Fibroblast of the conjunctiva (primary cell): ENCODE results near the gene TRPV2.
"Not testable (repeated sequence)": the region's sequence is repeated elsewhere in the genome, so short reads cannot be mapped to it uniquely, and the experiment has no call there.

Experiments
- DNase-seq: peaks from one replicate; pipeline ENCODE4 v3.0.0-alpha.2; 2010; ENCODE audit warnings: low read depth

TRPV2 gene

GRCh38 chr17:16415031-16415924, at the start of gene TRPV2:
TSS of gene TRPV2 (plus strand) at chr17:16415571. CDS start at chr17:16417669, 2,098 bp downstream.
- no peak for DNase-seq

- DNase-seq, result peak; percentile 46
These were observed 43.6 kb upstream of the TRPV2 start for GRCh38 chr17:16371742-16372141.

- DNase-seq, result peak; percentile 55
These were observed 41.0 kb upstream of the TRPV2 start for GRCh38 chr17:16374146-16374938.

DNA sequence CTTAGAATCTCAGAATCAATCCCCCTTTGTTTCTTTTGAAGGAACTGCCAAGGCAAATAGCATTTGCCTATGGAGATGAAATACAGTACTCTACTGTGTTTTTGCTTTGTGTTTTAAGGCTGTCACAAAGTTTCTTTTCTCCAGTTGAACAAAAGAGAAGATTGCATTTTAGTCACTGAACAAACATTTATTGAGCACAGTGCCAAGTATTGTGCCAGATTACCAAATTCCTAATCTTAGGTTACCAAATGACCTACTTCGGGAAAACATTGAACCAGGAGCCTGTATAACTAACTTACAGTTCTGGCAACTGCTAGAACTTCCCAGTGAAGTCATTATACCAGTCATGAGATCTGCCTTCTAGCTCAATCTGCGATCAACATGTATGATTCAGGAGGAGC, 37.4 kb upstream of the TRPV2 start:
- peak; percentile 18 for DNase-seq

DNA sequence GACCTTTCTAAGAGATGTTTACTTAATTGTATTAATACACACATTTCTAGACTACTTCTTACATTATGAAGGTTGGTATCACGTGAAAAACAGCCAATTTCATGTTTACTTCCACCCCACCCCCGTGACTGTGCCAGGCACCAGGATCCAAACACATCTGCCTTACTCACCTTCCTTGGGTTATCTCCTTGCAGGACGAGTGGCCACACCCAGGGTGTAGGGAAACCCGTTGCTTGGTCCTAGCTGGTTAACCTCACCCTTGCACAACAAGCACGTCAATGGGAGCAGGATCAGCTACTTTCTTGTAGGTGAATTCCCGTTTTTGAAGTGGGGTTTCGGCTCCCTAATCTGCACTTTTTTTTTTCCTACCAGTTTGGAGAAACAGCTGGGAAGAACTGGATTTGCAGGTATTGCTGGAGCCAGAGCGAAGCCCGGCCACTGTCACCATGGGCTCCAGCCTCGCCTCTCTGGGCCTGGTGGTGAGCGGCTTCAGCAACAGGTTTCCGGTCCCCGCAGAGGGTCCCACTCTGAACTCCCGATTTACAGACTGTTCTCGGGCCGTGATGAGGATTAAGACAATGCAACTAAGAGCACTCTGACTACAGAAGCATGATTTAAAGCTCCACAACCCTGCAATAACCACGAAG, 36.6 kb upstream of the TRPV2 start:
- DNase-seq, result no peak

DNA sequence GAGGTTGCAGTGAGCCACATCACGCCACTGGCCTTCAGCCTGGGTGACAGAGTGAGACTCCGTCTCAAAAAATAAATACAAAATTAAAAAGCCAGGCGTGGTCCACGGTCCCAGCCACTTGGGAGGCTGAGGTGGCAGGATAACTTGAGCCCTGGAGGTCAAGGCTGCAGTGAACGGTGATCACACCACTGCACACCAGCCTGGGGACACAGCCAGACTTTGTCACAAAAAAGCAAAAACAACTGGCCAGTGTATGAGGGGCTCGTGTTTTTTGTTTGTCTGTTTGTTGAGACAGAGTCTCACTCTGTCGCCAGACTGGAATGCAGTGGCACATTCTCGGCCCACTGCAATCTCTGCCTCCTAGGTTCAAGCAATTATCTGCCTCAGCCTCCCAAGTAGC, 35.7 kb upstream of the TRPV2 start:
- no peak for DNase-seq

DNA sequence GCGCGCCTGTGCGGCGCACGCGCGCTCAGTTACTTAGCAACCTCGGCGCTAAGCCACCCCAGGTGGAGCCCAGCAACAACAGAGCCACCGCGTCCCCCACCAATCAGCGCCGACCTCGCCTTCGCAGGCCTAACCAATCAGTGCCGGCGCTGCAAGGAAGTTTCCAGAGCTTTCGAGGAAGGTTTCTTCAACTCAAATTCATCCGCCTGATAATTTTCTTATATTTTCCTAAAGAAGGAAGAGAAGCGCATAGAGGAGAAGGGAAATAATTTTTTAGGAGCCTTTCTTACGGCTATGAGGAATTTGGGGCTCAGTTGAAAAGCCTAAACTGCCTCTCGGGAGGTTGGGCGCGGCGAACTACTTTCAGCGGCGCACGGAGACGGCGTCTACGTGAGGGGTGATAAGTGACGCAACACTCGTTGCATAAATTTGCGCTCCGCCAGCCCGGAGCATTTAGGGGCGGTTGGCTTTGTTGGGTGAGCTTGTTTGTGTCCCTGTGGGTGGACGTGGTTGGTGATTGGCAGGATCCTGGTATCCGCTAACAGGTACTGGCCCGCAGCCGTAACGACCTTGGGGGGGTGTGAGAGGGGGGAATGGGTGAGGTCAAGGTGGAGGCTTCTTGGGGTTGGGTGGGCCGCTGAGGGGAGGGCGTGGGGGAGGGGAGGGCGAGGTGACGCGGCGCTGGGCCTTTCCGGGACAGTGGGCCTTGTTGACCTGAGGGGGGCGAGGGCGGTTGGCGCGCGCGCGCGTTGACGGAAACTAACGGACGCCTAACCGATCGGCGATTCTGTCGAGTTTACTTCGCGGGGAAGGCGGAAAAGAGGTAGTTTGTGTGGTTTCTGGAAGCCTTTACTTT, 34.5 kb upstream of the TRPV2 start, which contains the start of gene UBB:
Gene UBB (plus strand): TSS at position 452 of the 856 bp plus-strand sequence. CDS start 817 bp downstream, outside the sequence.
- peak; percentile 98 for DNase-seq

DNA sequence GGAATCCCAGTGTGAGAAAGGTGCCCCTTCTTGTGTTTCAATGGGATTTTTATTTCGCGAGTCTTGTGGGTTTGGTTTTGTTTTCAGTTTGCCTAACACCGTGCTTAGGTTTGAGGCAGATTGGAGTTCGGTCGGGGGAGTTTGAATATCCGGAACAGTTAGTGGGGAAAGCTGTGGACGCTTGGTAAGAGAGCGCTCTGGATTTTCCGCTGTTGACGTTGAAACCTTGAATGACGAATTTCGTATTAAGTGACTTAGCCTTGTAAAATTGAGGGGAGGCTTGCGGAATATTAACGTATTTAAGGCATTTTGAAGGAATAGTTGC, 33.9 kb upstream of the TRPV2 start:
- DNase-seq, result no peak

GRCh38 chr17:16383216-16383615, 32.2 kb upstream of the TRPV2 start:
- DNase-seq, result no peak

DNA sequence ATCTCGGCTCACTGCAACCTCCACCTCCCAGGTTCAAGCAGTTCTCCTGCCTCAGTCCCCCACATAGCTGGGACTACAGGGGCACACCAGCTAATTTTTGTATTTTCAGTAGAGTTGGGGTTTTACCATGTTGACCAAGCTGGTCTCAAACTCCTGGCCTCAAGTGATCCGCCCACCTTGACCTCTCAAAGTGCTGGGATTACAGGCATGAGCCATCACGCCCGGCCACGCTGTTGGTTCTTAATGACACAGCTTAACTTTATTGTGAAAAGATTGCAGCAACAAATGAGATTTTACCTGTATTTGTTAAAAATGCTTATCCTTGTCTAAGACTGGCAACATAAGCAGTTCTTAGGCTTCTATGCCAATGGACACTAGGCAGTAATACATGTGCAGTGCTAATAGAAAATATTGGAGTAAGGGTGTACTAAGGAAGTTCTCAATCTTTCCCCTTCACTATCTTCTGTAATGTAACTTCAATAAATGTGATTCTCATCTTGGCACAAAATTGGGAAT, 31.5 kb upstream of the TRPV2 start:
- no peak for DNase-seq

GRCh38 chr17:16384557-16384956, 30.8 kb upstream of the TRPV2 start:
- no peak for DNase-seq

- DNase-seq, result not testable (repeated sequence)
These were observed 29.3 kb upstream of the TRPV2 start for GRCh38 chr17:16386126-16386507.

GRCh38 chr17:16391451-16391850, 23.9 kb upstream of the TRPV2 start:
- no peak for DNase-seq

- DNase-seq, result not testable (repeated sequence)
These were observed 22.9 kb upstream of the TRPV2 start for GRCh38 chr17:16392491-16392890.

DNA sequence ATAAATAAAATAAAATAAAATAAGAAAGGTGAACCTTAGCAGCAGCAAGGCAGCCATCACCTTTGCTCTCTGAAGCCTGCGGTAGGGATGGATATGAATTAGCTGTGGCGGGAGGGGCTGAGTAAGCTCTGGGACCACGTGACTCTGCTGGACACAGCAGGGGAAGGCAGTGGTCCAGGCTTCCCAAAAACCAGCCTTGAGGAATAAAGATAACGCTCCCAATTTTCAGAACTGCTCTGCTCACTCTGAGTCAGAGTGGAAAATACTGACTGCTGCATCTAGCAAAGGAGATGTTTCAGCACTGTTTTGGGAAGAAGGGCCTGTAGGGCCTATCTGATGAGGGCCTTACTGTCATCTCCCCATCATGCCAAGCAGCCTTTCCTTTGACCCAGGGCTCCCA, 19.5 kb upstream of the TRPV2 start:
- DNase-seq, result not testable (repeated sequence)

- not testable (repeated sequence) for DNase-seq
These were observed 18.7 kb upstream of the TRPV2 start for GRCh38 chr17:16396693-16397092.

DNA sequence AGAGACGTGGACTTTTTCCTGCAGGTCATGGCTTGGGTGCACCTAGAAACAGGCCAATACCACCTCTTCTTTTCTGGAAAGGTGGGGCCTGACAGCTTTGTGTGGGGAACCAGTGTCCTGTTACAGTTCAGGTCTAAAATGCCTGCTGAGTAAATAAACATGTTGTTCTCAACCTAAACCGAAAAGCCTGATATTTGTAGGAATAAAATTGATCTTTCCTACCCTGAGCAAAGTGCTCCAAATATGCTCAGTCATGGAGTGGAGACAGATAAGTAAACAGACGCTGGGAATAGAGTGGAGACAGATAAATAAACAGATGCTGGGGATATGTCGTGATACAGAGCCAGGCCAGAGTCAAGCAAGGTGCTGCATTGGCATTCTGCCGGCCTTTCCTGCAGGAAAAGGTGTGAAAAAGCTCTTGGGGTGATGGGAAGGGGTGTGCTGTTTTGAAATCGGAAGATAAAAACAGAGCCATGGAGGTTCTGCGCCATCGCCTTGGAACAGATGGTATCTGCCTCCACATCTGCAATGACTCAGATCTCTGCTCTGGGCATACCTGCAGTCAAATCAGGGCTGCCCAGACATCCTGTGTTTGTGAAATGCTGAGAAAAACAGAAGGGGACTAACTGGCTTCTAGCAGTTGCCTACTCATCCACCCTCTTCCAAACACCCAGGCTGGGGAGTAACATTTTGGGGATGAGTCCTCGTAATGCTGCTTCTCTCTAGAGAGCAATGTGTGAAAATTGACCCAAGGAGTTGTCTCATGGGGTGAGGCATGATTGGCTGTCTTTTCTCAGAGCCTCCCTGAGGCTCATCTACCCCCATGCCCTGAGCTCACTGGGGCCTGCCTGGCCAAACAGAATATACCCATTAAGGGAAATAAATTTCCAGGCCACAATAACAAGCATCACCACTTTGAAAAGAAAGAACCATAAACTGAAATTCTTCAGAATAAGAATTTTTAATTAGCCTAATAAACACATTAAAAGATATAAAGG, 16.8 kb upstream of the TRPV2 start:
- no peak for DNase-seq

GRCh38 chr17:16403847-16404246, 11.5 kb upstream of the TRPV2 start:
- DNase-seq, result not testable (repeated sequence)

GRCh38 chr17:16406742-16407674, 8.4 kb upstream of the TRPV2 start:
- DNase-seq, result no peak
